ENCODE data around the gene POLK. TPM values are rescaled to one million over a fixed set of nuclear protein-coding genes. Genes with fewer than 3 reads are reported as not detected.
"Not testable (repeated sequence)": the region's sequence is repeated elsewhere in the genome, so short reads cannot be mapped to it uniquely, and the experiment has no call there.

Gene POLK
- total RNA-seq, 1 donor from 2014 or later = 40.1 TPM

DNA sequence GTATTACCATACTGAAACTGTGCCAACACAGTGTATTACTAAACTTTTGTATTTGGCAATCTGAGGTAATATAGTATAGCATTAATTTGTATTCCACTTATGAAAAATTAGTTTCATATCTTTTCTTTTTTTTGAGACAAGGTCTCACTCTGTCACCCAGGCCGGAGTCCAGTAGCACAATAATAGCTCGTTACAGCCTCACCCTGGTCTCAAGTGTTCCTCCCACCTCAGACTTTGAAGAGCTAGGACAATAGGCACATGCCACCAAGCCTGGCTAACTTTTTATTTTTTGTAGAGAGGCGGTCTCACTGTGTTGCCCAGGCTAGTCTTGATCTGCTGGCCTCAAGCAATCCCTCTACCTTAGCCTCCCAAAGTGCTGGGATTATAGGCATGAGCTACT is 36.1 kb downstream of the POLK start:
- DNase-seq (ENCODE audit: low read depth) = peak; percentile 38

DNA sequence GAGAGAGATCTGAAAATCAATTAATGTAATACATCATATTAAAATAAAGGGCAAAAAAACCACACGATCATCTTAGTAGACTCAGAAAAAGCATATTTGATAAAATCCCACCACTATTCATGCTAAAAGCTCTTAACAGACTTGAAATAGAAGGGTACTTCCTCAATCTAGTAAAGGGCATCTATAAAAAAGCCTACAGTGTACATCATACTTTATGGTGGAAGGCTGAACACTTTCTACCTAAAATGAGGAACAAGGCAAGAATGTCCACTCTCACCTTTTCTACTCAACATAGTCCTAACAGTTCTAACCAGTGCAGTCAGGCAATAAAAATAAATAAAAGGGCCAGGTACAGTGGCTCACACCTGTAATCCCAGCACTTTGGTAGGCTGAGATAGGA is 38.9 kb downstream of the POLK start:
- no peak for DNase-seq (ENCODE audit: low read depth)

DNA sequence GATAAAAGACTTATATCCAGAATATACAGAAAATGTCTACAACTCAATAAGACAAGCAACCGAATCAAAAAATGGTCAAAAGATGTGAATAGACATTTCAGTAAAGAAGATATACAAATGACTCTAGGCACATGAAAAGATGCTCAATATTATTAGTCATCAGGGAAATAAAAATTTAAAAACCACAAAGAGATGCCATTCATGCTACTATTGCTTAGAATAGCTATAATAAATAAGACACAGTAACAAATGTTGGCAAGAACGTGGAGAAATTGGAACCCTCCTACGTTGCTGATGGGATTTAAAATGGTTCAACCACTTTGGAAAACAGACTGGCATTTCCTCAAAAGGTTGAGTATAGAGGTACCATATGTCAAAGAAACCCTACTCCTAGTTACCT is 39.8 kb downstream of the POLK start:
- peak; percentile 54 for DNase-seq (ENCODE audit: low read depth)

DNA sequence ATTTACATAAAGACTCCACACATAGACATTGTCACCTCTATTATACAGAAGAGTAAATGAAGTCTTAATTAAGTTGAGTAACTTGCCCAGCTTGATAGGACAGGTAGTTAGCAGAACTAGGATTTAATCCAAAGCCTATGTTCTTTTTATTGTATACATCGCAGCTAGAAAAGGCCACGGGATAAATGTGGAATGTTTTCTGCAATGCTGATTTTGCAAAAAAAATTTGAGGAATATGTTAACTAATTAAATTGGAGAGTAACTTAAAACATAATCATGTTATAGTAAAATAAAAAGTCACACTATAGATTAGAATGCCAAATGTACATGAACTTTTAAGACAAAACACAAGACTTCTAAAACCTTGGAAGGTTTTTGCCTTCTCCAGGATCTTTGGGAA is 41.1 kb downstream of the POLK start:
- DNase-seq (ENCODE audit: low read depth) = no peak

DNA sequence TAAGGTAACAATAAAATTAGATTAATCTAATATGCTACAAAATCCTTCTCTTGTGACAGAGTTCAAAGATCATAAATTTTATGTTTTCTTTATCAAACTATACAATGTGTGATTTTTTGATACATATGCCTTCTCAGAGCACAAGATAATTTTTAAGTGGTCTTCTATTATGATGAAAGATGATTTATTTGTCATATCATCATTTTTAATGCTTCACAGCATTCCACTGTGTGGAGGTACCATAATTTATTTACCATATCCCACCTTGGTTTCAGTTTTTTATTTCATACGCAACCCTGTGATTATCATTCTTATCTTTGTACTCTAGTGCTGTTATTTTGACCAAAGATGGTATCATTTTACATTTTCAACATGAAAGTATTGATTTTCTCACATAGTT is 41.7 kb downstream of the POLK start:
- no peak for DNase-seq (ENCODE audit: low read depth)

DNA sequence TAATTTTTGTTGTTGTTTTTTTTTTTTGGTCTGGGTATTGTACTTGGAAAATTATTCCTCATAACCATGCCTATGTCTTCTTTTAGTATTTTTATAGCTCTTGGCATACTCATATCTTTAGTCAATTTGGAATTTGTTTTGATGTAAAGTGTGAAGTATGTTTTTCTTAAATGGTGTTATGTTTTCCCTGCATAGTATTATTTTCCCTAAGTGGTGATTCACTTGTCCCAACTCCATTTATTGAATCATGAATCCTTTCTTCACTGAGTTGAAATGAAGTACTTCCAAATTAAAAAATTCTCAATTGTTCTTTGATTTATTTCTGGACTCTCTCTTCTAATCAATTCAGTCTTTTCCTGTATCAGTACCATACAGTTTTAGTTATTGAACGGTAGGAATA is 46.5 kb downstream of the POLK start:
- no peak for DNase-seq (ENCODE audit: low read depth)

DNA sequence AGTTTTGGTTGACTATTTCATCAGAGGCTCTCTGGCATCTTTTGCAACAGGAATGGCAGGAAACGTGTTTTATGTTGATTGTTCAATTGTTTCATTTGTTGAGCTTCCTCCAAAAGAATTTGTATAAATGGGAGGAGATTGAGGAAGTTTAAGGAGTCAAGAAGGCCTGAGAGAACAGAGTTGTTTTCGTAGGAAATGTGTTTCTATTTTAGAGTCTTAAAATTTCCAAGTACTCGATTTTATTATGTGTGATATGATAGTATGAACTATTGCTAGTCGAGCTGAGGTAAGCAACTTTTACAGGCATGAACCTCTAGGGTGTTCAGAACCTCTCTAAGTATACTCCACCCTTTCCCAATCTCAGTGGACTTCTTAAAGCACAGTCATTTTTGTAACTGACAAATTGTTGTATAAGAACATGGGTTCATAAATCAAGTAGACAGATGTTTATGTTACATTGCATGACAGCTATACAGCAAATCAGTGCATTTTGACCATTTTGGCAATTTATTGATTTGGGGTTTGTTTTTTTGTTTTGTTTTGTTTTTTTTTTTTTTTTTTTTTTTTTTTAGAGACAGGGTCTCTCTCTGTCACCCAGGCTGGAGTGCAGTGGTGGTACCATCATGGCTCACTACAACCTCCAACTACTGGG is 47.4 kb downstream of the POLK start:
- DNase-seq (ENCODE audit: low read depth) = no peak

DNA sequence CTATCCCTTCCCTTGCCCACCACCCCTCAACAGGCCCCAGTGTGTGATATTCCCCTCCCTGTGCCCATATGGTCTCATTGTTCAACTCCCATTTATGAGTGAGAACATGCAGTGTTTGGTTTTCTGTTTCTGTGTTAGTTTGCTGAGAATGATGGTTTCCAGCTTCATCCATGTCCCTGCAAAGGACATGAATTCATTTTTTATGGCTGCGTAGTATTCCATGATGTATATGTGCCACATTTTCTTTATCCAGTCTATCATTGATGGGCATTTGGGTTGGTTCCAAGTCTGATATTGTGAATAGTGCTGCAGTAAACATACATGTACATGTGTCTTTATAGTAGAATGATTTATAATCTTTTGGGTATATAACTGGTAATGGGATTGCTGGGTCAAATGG is 49.0 kb downstream of the POLK start:
- DNase-seq (ENCODE audit: low read depth) = not testable (repeated sequence)

DNA sequence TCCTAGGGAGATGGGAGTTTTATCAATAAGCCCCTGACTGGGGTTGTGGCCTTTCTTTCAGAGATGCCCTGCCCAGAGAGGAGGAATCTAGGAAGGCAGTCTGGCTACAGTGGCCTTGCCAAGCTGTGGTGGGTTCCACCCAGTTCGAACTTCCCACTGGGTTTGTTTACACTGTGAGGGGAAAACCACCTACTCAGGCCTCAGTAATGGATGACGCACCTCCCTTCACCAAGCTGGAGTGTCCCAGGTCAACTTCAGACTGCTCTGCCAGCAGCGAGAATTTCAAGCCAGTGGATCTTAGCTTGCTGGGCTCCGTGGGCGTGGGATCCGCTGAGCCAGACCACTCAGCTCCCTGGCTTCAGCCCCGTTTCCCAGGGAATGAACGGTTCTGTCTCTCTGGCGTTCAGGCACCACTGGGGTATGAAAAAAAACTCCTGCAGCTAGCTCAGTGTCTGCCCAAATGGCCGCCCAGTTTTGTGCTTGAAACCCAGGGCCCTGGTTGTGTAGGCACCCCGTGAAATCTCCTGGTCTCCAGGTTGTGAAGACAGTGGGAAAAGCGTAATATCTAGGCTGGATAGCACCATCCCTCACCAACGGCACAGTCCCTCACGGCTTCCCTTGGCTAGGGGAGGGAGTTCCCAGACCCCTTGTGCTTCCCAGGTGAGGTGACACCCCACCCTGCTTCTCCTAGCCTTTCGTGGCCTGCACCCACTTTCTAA is 54.5 kb downstream of the POLK start:
- DNase-seq (ENCODE audit: low read depth) = not testable (repeated sequence)

DNA sequence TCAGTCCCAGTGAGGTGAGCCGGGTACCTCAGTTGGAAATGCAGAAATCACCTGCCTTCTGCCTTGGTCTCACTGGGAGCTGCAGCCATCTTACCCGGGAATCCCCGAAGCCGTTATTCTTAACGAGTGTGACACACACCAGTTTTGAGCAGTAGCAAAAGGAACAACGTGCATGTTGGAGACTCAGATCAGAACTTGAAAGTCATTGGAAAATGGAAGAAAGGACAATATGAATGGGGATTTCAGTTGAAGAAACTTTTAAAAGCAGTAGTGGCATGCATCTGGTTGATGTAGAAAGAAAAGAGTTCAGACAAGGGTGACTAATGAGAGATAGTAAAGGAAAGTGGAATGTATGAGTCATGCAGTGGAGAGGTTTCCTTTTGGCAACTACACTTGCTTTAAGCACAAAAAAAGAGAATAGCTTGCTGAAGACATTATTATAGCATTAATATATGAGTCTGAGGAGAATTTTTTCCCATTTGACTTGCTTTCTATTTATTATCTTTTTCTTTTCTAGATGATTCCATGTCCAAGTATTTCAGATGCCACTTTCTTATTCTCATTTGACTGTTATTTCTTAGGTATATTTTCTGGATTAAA is 55.1 kb downstream of the POLK start:
- peak; percentile 71 for DNase-seq (ENCODE audit: low read depth)

DNA sequence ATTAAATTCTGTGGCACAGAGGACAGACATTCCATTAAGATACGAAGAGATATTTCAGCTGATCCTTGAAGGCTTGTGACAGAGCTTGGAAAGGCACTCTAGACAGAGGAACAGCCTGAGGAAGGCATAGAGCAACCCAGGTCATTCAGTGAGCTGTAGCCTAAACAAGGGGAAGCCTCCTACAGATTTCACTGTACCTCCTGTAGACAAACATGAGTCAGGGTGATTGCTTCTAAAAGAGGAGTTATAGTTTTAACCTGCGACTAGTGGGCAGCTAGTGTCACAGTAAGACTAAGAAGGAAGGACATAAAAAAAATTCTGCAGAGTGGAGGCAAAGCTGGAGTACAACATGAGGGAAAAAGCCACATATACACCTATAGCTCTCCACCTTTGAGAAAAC is 56.0 kb downstream of the POLK start:
- no peak for DNase-seq (ENCODE audit: low read depth)

DNA sequence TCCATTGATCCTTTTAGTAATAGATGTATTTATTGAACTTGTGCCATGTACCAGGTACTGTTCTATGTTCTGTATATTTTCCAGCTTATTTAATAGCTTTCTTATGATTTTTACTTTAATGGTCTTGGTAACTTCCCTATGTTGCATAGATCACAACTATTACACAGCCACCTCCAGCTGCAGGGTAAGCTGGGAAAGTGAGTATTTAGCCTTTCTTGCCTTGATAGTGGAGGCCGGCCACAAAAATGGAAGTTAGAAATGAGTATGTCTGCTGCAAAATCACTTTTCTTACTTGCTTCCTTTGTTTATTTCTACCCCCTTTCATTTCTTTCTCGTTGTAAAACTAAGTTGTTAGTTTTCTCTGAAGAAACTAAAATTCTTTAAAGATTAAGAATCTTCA is 56.5 kb downstream of the POLK start:
- DNase-seq (ENCODE audit: low read depth) = no peak

DNA sequence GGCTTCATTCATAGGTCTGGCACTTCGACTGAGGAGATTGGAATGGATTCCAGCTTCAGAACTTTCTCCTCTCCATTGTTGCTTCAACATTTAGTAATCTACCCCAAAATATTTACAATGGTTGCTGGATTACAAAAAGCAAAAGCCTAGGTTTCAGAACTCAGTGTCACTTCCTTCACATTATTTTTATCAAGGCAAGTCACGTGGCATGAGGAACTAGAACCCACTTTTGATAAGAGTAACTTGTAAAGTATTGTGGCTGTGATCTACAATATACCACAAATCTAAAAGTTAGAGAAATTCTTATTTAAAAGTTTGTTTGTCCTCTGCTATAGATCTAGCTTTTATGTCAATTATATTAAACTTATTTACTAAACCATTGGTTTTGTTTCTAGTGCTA is 59.9 kb downstream of the POLK start:
- DNase-seq (ENCODE audit: low read depth) = no peak

DNA sequence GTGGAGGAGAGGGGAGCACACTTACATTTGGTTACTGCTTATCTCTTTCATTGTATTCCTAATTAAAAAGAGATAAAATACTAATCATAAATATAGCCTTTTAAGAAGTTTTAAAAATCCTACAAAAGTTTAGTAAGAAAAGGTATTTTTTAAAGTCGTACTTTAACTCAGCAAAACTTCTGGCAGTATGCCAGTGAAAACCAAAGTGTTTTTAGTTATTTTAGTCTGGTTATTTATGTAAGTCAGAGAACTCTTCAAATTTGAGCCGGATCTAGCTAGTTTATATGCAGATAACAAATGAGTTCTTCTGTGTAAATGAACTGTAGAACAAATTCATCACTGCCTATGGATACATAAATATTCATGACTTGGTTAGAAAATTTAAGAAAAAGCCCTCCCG is 63.1 kb downstream of the POLK start:
- no peak for DNase-seq (ENCODE audit: low read depth)

DNA sequence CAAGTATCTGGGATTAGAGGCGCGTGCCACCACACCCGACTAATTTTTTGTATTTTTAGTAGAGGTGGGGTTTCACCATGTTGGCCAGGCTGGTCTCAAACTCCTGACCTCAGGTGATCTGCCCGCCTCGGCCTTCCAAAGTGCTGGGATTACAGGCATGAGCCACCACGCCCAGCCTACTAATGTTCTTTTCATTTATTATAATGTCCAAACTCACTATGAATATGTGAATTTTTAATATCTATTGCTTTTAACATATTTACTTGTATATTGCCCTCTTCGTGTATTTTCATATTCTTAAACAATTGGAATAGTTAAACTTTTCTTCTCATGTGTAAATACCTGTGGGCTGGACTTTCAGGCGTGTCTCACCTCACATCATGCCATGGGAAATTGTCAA is 66.6 kb downstream of the POLK start:
- not testable (repeated sequence) for DNase-seq (ENCODE audit: low read depth)

DNA sequence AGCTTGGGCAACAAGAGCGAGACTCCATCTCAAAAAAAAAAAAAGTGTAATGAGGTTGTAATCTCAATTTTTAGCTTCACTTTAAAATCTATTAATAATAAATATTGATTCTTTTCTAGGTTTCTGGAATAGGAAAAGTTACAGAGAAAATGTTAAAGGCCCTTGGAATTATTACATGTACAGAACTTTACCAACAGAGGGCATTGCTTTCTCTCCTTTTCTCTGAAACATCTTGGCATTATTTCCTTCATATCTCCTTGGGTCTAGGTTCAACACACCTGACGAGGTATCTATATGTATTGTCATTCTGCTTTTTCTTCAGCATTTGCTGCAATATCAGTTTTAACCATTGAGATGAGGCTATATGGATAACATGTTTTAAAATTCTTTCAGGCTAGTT is 73.0 kb downstream of the POLK start:
- DNase-seq (ENCODE audit: low read depth) = no peak

DNA sequence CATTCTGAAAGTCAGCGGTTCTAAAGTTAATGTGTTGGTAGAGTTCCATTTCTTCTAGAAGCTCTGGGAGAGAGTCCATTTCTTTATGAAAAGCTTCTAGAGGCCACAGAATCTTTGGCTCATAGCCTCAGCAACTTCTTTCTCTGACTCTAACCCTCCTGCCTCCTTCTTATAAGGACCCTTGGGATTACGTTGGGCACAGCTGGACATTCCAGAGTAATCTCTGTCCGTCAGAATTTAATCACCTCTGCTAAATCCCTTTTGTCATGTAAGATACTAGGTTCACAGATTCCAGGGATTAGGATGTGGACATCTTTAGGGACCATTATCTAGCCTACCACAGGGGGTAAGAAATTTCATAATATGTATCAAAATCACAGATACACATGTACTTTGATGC is 77.0 kb downstream of the POLK start:
- DNase-seq (ENCODE audit: low read depth) = peak; percentile 25

DNA sequence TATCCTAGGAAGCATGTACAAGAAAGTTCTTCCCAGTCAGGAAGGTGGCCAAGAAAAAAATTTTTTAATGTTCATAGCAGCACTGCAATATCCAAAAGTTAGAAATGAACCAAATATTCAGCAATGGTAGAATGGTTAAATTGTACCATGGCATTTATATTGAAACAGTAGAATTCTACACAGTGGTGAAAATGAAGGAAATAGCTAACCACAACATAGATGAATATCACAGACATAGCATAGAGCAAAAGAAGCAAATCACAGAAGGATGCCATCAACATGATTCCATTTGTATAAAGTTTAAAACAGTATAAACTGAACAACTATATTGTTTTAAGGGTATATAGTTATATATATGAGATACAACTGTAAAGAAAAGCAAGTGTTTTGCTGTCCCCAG is 88.8 kb downstream of the POLK start:
- DNase-seq (ENCODE audit: low read depth) = no peak

DNA sequence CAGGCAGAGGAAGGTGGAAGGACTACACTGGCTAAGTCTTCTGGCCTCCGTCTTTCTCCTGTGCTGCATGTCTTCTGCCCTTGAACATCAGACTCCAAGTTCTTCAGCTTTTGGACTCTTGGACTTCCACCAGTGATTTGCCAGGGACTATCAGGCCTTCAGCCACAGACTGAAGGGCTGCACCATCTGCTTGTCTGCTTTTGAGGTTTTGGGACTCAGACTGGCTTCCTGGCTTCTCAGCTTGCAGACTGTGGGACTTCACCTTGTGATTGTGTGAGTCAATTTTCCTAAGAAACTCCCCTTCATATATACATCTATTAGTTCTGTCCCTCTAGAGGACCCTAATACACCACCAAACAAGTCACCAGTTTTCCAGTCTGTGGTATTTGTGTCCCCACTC is 89.9 kb downstream of the POLK start:
- peak; percentile 57 for DNase-seq (ENCODE audit: low read depth)

DNA sequence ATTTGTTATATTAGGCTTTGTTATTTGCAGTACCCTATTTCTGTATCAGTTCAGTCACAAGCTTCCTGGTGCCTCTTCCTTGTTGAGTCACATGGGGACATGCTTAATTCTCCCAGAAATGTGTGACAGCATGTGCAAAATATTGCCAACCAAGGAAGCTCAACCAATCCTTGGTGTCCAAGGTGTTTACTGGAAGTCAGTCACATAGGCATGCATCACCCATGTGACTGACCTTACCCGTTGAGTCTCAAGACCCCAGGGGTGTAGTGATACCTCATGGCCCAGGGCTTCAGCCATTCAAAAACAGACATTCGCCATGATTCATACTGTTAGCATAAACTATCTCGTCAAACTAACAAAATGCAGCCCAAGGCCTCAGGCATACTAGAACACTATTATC is 90.3 kb downstream of the POLK start:
- peak; percentile 38 for DNase-seq (ENCODE audit: low read depth)

DNA sequence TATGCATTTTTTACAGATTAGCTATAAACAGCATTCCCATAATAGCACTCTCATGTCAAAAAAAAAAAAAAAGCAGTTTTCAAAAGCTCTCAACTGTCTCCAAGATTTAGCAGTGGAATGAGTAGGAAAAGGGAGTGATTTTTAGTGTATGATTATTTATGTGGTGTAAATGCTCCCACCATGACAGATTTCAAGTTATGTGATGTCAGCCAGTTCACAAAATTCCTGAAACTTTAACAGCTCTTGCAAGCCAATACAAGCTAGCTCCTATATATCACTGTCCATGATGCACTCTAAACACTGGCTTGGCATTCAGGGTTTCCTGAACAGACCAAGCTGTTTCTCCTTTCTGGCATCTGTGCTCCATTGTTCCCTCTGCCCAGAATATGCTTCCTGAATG is 91.7 kb downstream of the POLK start:
- DNase-seq (ENCODE audit: low read depth) = no peak

DNA sequence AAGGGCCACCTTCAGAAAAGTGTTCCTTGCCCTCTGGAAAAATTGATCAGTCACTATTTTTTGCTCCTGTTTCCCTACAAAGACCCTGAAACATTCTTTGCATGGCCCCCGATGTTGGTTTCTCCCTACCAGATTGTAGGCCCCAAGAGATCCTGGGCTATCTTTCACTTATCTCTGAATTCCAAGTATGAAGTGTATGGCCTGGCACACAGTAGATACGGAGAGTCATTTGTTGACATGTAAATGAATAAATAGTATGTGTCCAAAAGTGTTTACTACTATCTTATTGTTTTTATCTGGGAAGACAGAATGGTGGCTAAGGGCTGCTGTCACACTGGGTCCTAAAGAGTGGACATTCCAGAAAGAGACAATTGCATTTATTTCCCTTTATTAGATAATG is 92.1 kb downstream of the POLK start:
- no peak for DNase-seq (ENCODE audit: low read depth)

DNA sequence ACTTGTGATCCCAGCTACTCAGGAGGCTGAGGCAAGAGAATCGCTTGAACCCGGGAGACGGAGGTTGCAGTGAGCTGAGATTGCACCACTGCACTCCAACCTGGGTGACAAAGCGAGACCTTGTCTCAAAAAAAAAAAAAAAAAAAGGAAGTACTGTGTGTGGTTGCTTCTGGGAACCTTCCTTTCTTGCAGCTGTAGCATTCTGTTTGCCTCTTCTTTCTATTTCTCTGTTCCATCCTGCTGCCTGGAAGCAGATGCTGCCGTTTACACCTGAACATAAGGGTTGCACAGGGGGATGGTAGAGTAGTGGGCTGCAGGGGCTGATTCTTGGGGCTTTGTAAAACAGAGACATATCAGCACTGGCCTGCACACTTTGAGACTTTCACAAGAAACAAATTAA is 95.7 kb downstream of the POLK start:
- not testable (repeated sequence) for DNase-seq (ENCODE audit: low read depth)

Measured in myocyte (in vitro differentiated cells).